GM19455 (cell line): ENCODE measurements around the gene KRTAP3-1.
"Not testable (repeated sequence)": the region's sequence is repeated elsewhere in the genome, so short reads cannot be mapped to it uniquely, and the experiment has no call there.

Experiments
- ATAC-seq: cut with Tn5 transposase; IDR thresholded peaks from one replicate; pipeline ENCODE4 v1.9.1; 2021; ENCODE audit not compliant: unreplicated experiment

The KRTAP3-1 gene

DNA sequence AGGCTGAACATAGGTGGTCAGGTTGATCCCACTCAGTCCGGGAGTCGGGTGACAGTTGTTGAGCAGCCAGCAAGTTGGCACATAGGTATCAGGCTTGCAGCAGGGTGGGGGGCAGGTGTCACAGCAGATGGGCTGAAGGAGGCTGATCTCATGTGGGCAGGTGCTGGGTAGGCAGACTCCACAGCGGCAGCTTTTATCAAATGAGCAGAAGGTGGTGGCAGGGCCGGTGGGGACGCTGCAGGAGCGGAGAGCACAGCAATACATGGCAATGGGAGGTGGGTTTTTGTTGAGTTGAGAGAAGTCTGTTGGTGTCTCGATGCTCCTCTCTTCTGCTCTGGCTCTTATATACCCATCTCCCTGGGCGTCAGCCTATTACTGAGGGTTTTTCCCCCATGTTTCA, at the start of gene KRTAP3-1:
Gene KRTAP3-1 (minus strand): TSS at position 318 of the 400 bp plus-strand sequence. CDS start 54 bp downstream, at position 264.
- no peak for ATAC-seq

GRCh38 chr17:41057547-41057946, 48.6 kb upstream of the KRTAP3-1 start:
- no peak for ATAC-seq

DNA sequence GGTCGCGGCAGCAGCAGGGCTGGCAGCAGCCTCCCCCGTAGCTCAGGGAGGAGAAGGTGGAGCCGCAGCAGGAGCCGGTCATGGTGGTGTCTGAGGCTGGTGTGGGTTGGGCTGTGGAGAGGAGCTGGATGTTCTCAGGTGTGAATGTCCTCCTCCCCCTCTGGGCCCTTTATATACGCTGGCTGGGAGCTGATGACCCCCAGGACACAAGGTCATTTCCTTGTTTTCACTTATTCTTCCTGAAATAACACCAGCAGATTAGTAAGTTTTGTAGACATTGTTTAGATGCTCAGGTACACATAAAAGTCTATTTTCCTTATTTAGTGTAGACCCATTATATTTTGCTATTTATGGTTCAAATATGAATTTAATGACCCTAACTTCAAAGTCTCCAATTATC, 46.2 kb upstream of the KRTAP3-1 start, which contains the start of gene KRTAP2-2:
Gene KRTAP2-2 (minus strand): TSS at position 101 of the 400 bp plus-strand sequence. CDS start 19 bp downstream, at position 82.
- not testable (repeated sequence) for ATAC-seq

DNA sequence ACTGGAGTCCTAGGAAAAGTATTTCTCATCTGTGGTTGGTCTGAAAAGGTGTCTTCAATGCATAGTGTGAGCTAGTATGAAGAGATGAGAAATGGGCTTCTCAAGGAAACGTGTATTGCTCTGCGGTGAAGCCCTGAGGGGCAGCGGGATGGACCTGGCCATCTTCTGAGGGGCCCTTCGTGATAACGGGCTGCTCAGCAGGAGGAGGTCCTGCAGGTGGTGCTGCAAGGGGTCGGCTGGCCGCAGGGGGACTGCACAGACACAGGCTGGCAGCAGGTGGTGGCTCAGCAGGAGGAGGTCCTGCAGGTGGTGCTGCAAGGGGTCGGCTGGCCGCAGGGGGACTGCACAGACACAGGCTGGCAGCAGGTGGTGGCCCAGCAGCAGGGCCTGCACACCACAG, 45.6 kb upstream of the KRTAP3-1 start:
- not testable (repeated sequence) for ATAC-seq

DNA sequence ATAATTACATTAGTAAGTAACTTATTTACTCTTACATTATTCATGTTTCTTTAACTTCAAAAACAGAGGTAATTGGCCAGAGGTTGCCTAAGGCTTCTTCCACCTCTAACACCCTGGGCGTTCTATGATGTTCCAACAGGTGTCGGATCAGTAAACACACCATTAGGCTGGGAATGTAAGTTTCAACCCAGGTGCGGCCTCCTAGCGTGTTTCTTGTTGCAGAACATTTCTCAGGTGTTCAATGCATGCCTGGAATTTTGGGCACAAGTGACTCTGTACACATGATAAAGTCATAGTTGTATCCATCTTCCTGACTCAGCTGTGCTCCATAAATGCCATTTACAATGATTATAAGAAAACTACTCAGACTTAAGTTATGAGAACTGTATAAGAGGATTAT, 45.1 kb upstream of the KRTAP3-1 start:
- no peak for ATAC-seq

- ATAC-seq, result no peak
Observed at GRCh38 chr17:41052566-41052965, 43.6 kb upstream of the KRTAP3-1 start.

GRCh38 chr17:41049110-41049509, 40.2 kb upstream of the KRTAP3-1 start:
- no peak for ATAC-seq

DNA sequence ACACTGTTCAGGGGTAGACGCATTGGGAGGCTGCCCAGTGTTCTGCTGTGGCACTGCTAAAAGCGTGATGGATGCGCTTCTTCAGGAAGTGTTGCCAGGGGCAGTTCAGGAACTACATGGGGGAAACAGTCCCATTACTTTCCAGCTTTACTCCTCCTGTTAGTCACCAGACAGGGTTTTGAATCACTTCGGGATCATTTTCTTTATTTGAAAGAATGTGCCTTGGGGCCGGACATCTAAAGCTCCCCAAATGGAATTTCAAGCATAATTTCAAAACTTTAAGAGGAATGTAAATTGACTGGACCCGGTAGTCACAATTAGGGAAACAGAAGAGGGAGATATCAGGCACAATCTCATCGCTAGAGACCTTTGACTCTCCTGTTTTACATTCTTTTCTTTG, 39.5 kb upstream of the KRTAP3-1 start:
- no peak for ATAC-seq

DNA sequence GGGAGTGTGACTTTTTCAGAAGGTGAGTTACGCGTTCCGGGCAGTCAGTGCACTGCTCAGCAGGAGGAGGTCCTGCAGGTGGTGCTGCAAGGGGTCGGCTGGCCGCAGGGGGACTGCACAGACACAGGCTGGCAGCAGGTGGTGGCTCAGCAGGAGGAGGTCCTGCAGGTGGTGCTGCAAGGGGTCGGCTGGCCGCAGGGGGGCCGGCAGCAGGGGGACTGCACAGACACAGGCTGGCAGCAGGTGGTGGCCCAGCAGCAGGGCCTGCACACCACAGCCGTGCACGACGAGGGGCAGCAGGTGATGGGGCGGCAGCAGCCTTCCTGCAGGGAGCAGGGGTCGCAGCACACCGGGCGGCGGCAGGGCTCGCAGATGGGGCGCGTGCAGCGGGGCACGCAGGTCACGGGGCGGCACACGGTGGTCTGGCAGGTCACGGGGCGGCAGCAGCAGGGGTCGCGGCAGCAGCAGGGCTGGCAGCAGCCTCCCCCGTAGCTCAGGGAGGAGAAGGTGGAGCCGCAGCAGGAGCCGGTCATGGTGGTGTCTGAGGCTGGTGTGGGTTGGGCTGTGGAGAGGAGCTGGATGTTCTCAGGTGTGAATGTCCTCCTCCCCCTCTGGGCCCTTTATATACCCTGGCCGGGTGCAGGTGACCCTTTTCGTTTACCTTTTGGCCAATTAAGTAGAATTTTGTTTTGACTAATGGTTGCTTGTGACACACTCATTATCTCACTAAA, 38.0 kb upstream of the KRTAP3-1 start, which contains the start of gene KRTAP2-1:
Gene KRTAP2-1 (minus strand): TSS at position 582 of the 731 bp plus-strand sequence. CDS start 49 bp downstream, at position 533.
- not testable (repeated sequence) for ATAC-seq

- ATAC-seq, result no peak
Observed at GRCh38 chr17:41042953-41043352, 34.0 kb upstream of the KRTAP3-1 start.

- not testable (repeated sequence) for ATAC-seq
Observed at GRCh38 chr17:41040783-41041571, 32.0 kb upstream of the KRTAP3-1 start, which contains the start of gene KRTAP1-1. Gene KRTAP1-1, minus strand, starts transcription at chr17:41041450. Its CDS starts 53 bp downstream, at chr17:41041397.

- ATAC-seq, result no peak
Observed at GRCh38 chr17:41037853-41038350, 29.0 kb upstream of the KRTAP3-1 start.

GRCh38 chr17:41034346-41034935, 25.5 kb upstream of the KRTAP3-1 start, which contains the start of gene KRTAP1-3:
Gene KRTAP1-3, minus strand, starts transcription at chr17:41034874. Its CDS starts 53 bp downstream, at chr17:41034821.
- not testable (repeated sequence) for ATAC-seq

DNA sequence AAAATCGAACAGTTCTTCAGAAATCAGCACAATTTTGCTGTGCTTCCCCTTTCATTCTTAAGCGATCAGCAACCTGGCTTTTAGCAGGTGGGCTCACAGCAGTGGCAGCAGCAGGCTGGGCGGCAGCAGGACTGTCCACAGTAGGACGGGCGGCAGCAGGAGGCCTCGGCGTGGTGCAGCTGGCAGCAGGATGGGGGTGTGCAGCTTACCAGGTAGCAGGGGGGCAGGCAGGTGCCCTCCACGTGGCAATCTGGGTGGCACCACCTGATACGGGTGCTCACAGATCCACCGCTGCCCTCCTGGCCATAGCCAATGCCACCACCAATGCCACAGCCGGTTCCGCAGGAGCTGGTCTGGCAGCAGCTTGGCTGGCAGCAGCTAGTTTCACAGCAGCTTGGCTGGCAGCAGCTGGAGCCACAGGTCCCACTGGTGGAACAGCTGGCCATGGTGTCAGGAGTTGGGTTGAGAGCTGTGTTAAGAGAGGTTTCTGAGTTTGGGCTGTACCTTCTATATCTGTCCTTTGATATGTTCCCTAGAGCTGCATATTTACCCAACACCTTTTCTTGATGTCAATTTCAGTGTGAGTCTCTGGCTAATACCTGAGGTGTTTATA, 20.8 kb upstream of the KRTAP3-1 start, which contains the start of gene KRTAP1-4:
Gene KRTAP1-4 (minus strand): TSS at position 563 of the 613 bp plus-strand sequence. CDS start 117 bp downstream, at position 446.
- ATAC-seq, result no peak

DNA sequence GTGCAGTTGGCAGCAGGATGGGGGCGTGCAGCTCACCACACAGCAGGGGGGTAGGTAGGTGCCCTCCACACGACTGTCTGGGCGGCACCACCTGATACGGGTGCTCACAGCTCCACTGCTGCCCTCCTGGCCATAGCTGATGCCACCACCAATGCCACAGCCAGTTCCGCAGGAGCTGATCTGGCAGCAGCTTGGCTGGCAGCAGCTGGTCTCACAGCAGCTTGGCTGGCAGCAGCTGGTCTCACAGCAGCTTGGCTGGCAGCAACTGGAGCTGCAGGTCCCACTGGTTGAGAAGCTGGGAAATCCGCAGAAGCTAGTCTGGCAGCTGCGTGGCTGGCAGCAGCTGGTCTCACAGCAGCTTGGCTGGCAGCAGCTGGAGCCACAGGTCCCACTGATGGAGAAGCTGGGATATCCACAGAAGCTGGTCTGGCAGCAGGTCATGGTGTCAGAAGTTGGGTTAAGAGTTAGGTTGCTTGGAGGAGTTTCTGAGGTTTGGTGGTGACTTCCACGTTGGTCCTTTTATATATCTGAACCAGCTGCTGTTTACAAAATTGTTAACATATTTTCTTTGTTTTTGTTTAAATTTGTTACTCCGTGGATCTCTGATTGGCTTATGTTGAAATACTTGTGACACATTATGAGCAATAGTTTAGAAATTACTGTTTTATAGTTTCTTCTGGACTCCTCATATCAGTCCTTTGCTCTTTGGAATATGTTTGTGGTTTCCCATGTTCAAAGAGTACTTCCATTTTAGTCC, 18.0 kb upstream of the KRTAP3-1 start, which contains the start of gene KRTAP1-5:
Gene KRTAP1-5 (minus strand): TSS at position 494 of the 757 bp plus-strand sequence. CDS start 53 bp downstream, at position 441.
- ATAC-seq, result no peak

GRCh38 chr17:41024697-41025096, 15.8 kb upstream of the KRTAP3-1 start:
- no peak for ATAC-seq

DNA sequence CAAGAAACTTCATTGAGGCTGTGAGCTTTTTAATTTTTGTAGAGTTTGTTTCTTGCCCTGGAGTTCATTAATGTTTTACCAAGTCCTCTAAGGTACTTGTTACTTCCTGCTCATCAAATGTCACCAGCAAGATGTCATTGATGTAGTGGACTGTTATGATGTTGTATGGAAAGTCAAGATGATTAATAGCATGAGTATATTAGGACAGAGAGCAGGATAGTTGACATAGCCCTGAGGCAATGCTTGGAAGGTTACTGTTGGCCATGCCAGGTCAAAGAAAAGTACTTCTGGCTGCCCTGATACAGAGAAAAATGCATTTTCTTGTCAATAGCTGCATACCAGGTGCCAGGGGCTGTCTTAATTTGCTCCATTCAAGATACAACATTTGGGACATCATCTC, 11.4 kb upstream of the KRTAP3-1 start:
- ATAC-seq, result no peak

DNA sequence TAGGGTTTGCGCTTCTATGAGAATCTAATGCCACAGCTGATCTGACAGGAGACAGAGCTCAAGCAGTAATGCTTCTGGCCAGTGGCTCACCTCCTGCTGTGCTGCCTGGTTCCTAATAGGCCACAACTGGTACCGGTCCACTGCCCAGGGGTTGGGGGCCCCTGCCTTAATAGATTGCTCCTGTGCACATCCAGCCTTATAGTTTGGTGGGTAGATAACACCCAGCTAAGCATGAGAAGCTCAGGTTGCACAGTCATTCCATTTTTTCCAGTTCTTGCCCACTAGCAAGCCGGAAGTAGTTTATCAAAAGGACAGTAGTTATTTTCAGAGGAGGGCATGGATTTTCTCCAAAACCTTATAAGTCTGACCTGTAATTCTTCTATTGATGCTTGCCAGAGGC, 10.5 kb upstream of the KRTAP3-1 start:
- ATAC-seq, result no peak

- no peak for ATAC-seq
Observed at GRCh38 chr17:41018541-41018940, 9.6 kb upstream of the KRTAP3-1 start.
